ENCODE measurements around the gene DOCK10. TPM values are rescaled to one million over a fixed set of nuclear protein-coding genes. Genes with fewer than 3 reads are reported as not detected.

DOCK10 gene
- total and polyA plus RNA-seq, 2 donors (not counting 1 experiment from before 2014, with no cell fraction given) = 49.5 to 139 TPM

DNA sequence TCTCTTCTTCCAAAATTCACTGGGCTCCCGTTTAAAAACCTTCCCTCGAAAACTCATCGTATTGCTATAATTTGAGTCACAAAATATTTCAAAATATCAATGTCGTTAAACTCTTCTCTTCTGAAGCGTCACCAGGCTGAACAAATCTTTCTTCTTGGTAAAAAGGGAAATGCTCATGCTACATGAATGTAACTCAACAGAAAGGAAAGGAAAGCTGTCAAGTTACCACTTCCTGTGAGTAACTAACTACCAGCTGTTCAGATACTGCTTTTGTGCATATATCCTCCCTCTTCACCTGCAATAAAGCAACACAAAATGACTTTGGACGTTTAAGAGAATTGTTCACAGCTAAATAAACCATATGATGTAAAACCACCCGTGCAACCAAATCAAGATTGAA, 95.4 kb downstream of the DOCK10 start:
- H3K9ac ChIP-seq (ENCODE audit: low read length) = peak overlapping the region; percentile 88
- Mint-ChIP-seq H3K27me3 (no peaks in the 10 kb centered on the region), H3K27ac (peak overlapping the region; percentile 95), H3K4me1 (peaks cover 82% of the 10 kb centered on the region), H3K9me3 (ENCODE audit: insufficient read depth) (no peaks in the 10 kb centered on the region), H3K4me3 (peak overlapping the region; percentile 88)
- H2AFZ ChIP-seq (ENCODE audit: insufficient read depth, low read depth, low read length, poor library complexity, severe bottlenecking) = peak overlapping the region; percentile 60
- H3K27ac ChIP-seq (ENCODE audit: low read length in 2 of 2) = peak overlapping the region; percentile 75 to 91
- H3K4me2 ChIP-seq (replicated peaks; ENCODE audit: low read depth, low read length, poor library complexity, severe bottlenecking) = peak overlapping the region; percentile 74
- peak overlapping the region; percentile 44 to 92 (median 71) for H3K4me3 ChIP-seq (ENCODE audit: control extremely low read depth in 1 of 5, extremely low read depth in 1 of 5, insufficient read depth in 1 of 5, low read depth in 2 of 5, low read length in 4 of 5)
- no peaks in the 10 kb centered on the region for H3K36me3 ChIP-seq (replicated peaks in 1 of 2; ENCODE audit: control extremely low read depth in 1 of 2, control insufficient read depth in 1 of 2, extremely low read depth in 1 of 2, insufficient read depth in 2 of 2, low read length in 1 of 2)
- no peaks in the 10 kb centered on the region for H4K20me1 ChIP-seq (ENCODE audit: control insufficient read depth, insufficient read depth, low read length, poor library complexity, severe bottlenecking)
- DNase-seq (peak; percentile 70), ATAC-seq (ENCODE audit: low read depth) (peak; percentile 71)
- peaks cover 83% of the 10 kb centered on the region for H3K79me2 ChIP-seq (ENCODE audit: control insufficient read depth, insufficient read depth, low read length)
- POLR2A ChIA-PET = interaction anchor here (0.9 to 1.2 kb wide), 3 partner anchors 9 to 52 kb away, joined by 3 to 7 read pairs (median 4); no protein-coding TSS in a partner anchor
- CTCF ChIA-PET = interaction anchor here (0.6 to 8.3 kb wide), 4 partner anchors 9 to 335 kb away, joined by 3 to 54 read pairs (median 5); no protein-coding TSS in a partner anchor
- no peaks in the 10 kb centered on the region for H3K27me3 ChIP-seq (replicated peaks in 1 of 4; ENCODE audit: control extremely low read depth in 1 of 4, control insufficient read depth in 3 of 4, insufficient read depth in 4 of 4, low read length in 3 of 4)
- H3K4me1 ChIP-seq (ENCODE audit: control insufficient read depth in 2 of 2, insufficient read depth in 2 of 2, low read length in 2 of 2) = peaks cover 66 to 76% of the 10 kb centered on the region in 2 donors
- 0% methylated on average over 2 of the region's 7 CpGs for WGBS (ENCODE audit: insufficient coverage)
- intact Hi-C loops (cut with micrococcal nuclease) = loop anchor here (1.0 to 10.0 kb wide), 5 partner anchors 8 to 1002 kb away; partner anchors contain the start of gene WDFY1
- no peaks in the 10 kb centered on the region for H3K9me3 ChIP-seq (ENCODE audit: control extremely low read depth in 1 of 3, control insufficient read depth in 2 of 3, insufficient read depth in 1 of 3, low read length in 2 of 3)
- TF ChIP-seq EZH2 (IDR thresholded peaks at IDR 0.05; ENCODE audit: borderline replicate concordance, insufficient read depth, low read depth, low read length, poor library complexity, severe bottlenecking) = no peak
- TF ChIP-seq, protein P1, sequence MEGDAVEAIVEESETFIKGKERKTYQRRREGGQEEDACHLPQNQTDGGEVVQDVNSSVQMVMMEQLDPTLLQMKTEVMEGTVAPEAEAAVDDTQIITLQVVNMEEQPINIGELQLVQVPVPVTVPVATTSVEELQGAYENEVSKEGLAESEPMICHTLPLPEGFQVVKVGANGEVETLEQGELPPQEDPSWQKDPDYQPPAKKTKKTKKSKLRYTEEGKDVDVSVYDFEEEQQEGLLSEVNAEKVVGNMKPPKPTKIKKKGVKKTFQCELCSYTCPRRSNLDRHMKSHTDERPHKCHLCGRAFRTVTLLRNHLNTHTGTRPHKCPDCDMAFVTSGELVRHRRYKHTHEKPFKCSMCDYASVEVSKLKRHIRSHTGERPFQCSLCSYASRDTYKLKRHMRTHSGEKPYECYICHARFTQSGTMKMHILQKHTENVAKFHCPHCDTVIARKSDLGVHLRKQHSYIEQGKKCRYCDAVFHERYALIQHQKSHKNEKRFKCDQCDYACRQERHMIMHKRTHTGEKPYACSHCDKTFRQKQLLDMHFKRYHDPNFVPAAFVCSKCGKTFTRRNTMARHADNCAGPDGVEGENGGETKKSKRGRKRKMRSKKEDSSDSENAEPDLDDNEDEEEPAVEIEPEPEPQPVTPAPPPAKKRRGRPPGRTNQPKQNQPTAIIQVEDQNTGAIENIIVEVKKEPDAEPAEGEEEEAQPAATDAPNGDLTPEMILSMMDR (IDR thresholded peaks at IDR 0.05) = no peak
